Activated T-cell treated with anti-CD3 and anti-CD28 coated beads, Interleukin-2, amount 50 U/mL, for 24 hours (primary cell): ENCODE data around the gene KCNK7.

Experiments used
- DNase-seq: peaks from one replicate; pipeline ENCODE4 v3.0.0-alpha.2; 2020
- H3K27ac Mint-ChIP-seq: 2 replicates; pipeline ENCODE4 v1.8.0; 2020; ENCODE audit warnings: mild to moderate bottlenecking, mixed read lengths
- H3K27me3 Mint-ChIP-seq: 2 replicates; pipeline ENCODE4 v1.8.0; 2020; ENCODE audit warnings: mixed read lengths
- H3K36me3 Mint-ChIP-seq: 2 replicates; pipeline ENCODE4 v1.8.0; 2020; ENCODE audit warnings: low read depth, mixed read lengths
- H3K4me1 Mint-ChIP-seq: 2 replicates; pipeline ENCODE4 v1.8.0; 2020; ENCODE audit warnings: low read depth, mixed read lengths
- H3K4me3 Mint-ChIP-seq: 2 replicates; pipeline ENCODE4 v1.8.0; 2020; ENCODE audit warnings: mild to moderate bottlenecking, moderate library complexity, mixed read lengths
- H3K9me3 Mint-ChIP-seq: 2 replicates; pipeline ENCODE4 v1.8.0; 2020; ENCODE audit warnings: mixed read lengths

The KCNK7 gene

DNA sequence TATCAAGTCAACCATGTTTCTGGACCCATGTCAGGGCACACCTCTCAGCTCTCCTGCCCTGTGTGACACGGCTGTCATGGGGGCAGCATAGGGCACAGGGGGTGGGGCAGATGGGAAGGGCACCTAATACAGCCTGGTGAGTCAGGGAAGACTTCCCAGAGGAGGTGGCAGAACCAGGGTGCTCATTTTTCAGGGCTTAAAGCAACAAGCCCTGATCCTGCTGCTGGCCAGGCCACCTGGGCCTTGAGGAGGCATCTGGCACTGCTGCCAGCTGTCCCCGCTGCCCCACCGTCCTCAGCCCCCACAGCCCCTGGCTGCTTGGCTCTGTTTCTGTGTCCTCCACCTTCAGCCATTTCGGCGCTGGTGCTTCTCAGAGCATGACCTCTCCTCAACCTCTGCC is 14.1 kb upstream of the KCNK7 start:
- no peak for DNase-seq
- H3K4me1 Mint-ChIP-seq: peaks cover 47% of the 10 kb centered on the region
- H3K27ac Mint-ChIP-seq: peak overlapping the region; percentile 91
- H3K4me3 Mint-ChIP-seq: peak overlapping the region; percentile 20
- H3K9me3 Mint-ChIP-seq: no peaks in the 10 kb centered on the region
- peaks cover 84% of the 10 kb centered on the region for H3K36me3 Mint-ChIP-seq
- H3K27me3 Mint-ChIP-seq: no peaks in the 10 kb centered on the region

DNA sequence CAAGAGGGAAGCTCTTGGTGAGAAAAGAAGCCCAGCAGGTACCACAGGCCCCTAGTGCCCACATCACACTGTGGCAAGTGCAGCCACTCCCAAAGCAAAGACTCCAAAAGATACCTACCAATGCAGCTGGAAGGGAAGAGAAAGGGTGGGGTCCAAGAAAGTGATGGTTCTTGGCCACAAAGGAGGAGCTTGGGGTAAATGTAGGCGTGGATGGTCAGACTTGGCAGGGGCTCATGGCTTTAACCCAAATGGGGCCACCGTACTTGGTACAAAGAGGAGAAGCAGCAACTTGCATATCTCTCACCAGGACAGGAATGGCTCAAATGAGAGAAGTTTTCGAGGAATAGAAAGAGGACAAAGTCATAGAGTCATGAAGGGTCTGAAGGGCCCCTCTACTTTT is 13.6 kb upstream of the KCNK7 start:
- peaks cover 85% of the 10 kb centered on the region for H3K36me3 Mint-ChIP-seq
- peaks cover 47% of the 10 kb centered on the region for H3K4me1 Mint-ChIP-seq
- DNase-seq: no peak
- H3K4me3 Mint-ChIP-seq: no peak overlapping the region
- no peaks in the 10 kb centered on the region for H3K27me3 Mint-ChIP-seq
- H3K27ac Mint-ChIP-seq: peak overlapping the region; percentile 91
- H3K9me3 Mint-ChIP-seq: no peaks in the 10 kb centered on the region

DNA sequence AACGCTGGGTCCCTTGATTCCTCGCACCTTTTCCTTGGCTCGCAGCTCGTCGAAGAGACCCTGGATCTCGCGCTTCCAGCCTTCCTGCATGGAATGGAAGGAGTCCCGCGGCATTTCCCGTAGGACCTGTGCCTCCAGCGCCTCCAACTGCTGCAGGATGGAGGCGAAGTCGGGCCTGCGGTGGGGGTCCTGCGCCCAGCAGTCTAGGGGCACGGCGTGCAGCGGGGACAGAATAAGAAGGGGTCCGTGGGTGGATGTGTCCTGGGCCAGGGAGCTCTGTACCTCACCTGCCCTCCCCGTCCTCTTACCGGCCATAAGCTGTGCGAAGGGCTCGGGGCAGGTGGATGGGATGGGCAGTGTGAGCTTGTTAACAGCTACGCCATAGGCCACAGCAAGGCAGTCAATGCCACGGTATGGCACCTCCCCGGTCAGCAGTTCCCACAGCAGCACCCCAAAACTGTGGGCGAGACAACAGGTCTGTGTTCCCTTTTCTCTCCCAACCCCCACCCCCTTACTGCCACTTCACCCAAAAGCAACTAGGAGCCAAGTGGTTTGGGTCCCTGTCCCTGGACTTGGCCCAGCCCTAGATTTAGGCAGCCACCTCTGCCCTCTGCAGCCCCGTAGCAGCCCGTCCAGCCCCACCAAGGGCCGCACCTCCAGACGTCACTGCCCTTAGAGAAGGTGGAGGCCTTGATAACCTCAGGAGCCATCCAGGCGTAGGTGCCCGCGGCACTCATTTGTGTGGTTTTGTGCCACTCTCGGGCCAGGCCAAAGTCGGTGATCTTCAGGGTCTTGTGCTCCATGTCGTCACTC is 12.2 kb upstream of the KCNK7 start:
- Mint-ChIP-seq H3K27me3 (no peaks in the 10 kb centered on the region), H3K27ac (peak overlapping the region; percentile 65), H3K4me1 (peaks cover 42% of the 10 kb centered on the region), H3K36me3 (peaks cover 91% of the 10 kb centered on the region), H3K9me3 (no peaks in the 10 kb centered on the region), H3K4me3 (no peak overlapping the region)
- no peak for DNase-seq

DNA sequence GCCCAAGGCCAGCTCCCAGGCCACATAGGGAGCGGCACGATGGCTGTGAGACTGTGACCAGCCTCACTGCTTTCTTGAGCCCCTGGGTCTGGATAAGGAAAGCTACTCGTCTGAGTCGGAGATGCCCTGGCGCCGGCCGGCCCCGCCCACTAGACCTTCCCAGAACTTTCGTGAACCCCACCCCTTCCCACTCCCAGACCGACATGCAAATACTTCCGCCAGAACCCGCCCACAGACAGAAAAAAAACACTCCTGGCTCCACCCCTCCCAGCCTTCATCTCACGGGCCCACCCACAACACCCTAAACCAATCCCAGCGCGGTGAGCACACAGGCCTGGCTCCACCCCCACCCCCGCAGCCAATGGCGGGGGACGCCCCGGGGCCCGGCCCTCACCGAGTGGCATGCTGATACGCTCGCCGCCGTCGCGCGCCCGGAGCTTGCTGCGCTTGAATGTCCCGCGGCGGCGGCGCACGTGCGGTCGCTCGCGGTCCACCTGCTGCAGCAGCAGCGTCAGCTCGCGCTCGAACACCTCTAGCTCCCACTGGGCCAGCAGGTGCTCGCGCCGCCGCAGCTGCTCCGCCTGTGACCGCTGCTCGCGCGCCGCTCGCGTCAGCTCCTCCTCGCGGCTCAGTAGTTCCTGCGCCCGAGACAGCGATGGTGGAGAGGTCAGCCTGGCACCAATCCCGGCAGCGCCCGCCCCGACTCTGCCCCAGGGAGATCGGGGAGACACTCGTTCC is 11.4 kb upstream of the KCNK7 start:
- H3K27me3 Mint-ChIP-seq: no peaks in the 10 kb centered on the region
- no peaks in the 10 kb centered on the region for H3K9me3 Mint-ChIP-seq
- H3K36me3 Mint-ChIP-seq: peaks cover 90% of the 10 kb centered on the region
- no peak for DNase-seq
- peaks cover 35% of the 10 kb centered on the region for H3K4me1 Mint-ChIP-seq
- no peak overlapping the region for H3K27ac Mint-ChIP-seq
- H3K4me3 Mint-ChIP-seq: no peak overlapping the region

DNA sequence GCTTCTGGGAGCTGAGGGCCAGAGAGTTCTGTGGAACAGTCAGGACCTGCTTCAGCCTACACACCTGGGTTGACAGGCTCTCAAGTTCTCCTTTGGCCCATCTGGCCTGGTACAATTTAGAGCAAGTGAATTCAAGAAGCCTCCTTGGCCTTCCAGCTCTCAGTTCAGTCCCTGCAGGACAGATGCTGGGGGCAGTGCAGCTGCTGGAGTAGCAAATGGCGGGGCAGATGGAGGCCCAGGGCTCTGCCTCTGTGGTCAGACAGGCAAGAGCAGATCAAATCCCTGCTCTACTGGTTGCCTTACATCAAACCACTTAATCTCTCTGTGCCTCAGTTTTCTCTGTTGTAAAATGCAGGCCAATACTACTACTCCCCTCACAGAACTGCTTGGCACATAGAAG is 8.7 kb upstream of the KCNK7 start:
- Mint-ChIP-seq H3K4me3 (no peak overlapping the region), H3K36me3 (peaks cover 79% of the 10 kb centered on the region)

DNA sequence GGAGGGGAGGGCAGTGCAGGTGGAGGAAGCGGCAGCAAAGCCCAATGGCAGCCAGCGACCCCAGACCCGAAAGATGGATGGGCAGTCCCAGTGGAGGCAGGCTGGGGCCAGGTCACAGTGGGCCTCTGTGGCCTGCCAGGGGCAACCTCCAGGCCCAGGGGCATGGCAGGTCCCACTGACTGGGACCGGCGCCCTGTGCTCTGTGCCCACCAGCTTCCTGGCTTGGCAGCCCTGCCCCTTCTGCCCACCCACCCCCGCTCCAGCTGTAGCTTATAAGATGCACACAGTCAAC is 4.3 kb upstream of the KCNK7 start:
- Mint-ChIP-seq H3K36me3 (peaks cover 66% of the 10 kb centered on the region), H3K27me3 (no peaks in the 10 kb centered on the region), H3K4me1 (peaks cover 11% of the 10 kb centered on the region), H3K27ac (no peak overlapping the region), H3K9me3 (no peaks in the 10 kb centered on the region), H3K4me3 (no peak overlapping the region)
- DNase-seq: no peak

More for the DNA sequence above, 8.7 kb upstream of the KCNK7 start:
- Mint-ChIP-seq H3K4me1 (peaks cover 9% of the 10 kb centered on the region), H3K27me3 (no peaks in the 10 kb centered on the region), H3K27ac (peak overlapping the region; percentile 50), H3K9me3 (no peaks in the 10 kb centered on the region)
- DNase-seq: no peak

DNA sequence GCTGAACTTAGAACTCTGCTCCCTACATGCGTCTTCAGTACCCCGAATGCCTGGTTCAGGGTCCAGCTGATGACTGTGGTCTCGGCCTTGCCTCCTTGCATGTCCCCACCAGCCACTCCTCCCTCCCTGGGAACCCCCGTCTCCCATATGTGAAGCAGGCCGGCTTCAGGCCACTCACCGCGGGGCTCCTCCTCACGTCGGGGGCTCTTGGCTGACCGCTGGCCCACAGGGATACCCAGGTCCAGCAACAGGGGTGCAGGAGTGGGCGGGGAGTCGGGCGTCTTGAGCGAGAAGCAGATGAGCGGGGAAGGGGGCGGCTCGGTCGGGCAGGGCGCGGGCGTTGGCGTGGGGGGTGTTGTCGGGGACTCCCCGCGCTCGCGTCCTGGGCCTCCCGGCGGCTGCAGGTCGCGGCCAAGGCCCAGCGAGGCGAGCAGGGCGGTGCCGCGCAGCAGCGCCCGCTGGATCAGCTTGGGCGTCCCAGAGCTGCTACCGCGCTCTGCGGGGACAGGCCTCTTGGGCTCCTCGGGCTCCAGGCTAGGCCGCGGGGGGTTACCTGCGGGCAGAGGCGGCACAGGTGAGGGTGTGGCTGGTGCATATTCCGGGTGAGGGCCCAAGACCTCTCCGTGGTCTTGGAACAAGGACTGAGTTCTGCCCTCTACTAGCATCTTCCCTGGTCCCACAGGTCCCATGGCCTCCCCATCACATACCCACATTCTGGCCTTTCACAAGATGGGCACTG is 3.8 kb upstream of the KCNK7 start:
- peak overlapping the region; percentile 17 for H3K27ac Mint-ChIP-seq
- H3K4me3 Mint-ChIP-seq: no peak overlapping the region
- no peak for DNase-seq
- H3K36me3 Mint-ChIP-seq: peaks cover 60% of the 10 kb centered on the region
- no peaks in the 10 kb centered on the region for H3K9me3 Mint-ChIP-seq
- no peaks in the 10 kb centered on the region for H3K27me3 Mint-ChIP-seq
- peaks cover 12% of the 10 kb centered on the region for H3K4me1 Mint-ChIP-seq

DNA sequence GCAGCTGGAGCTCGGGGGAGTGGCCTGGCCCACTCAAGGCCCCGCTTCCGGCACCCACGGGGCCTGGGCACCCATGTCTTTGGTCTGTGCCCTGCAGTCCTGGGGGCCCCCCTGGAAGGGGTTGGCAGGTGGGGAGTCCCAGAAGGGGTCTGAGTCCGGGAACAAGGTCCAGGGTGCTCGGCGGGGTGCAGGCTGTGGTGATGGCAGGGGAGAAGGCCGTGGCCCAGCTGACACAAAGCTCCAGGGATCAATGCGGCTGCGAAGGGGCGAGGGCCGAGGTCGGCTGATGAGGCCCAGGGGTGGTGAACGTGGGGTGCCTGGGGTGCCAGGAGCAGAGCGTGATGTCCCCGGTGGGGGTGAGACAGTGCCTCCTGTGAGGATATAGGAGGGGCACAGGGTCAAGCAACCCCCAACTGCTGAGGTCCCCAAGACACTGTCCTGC is 2.7 kb upstream of the KCNK7 start:
- H3K36me3 Mint-ChIP-seq: peaks cover 57% of the 10 kb centered on the region

DNA sequence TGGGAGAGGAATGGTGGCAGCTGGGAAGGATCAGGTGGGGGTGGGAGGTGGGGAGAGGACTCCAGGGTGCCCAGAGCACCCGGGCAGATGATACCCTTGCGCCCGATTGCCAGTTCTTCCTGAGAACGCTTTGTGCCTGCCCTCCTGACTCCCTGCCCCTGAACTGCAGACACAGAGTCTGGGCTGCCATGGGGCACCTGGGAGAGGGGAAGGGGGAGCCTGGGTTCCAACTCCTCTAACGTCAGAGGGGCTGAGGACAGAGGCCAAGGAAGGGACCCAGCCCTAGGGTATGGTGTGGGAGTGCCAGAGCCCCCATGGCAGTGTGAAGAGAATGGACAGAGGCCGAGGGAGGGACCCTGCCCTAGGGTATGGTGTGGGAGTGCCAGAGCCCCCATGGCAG is 920 bp upstream of the KCNK7 start:
- Mint-ChIP-seq H3K4me3 (no peak overlapping the region), H3K36me3 (peaks cover 57% of the 10 kb centered on the region), H3K27ac (no peak overlapping the region), H3K4me1 (peaks cover 19% of the 10 kb centered on the region), H3K9me3 (no peaks in the 10 kb centered on the region), H3K27me3 (no peaks in the 10 kb centered on the region)
- DNase-seq: no peak

More for the DNA sequence above, 2.7 kb upstream of the KCNK7 start:
- H3K4me3 Mint-ChIP-seq: no peak overlapping the region
- no peak overlapping the region for H3K27ac Mint-ChIP-seq
- H3K27me3 Mint-ChIP-seq: no peaks in the 10 kb centered on the region
- no peaks in the 10 kb centered on the region for H3K9me3 Mint-ChIP-seq
- no peak for DNase-seq
- H3K4me1 Mint-ChIP-seq: peaks cover 19% of the 10 kb centered on the region

DNA sequence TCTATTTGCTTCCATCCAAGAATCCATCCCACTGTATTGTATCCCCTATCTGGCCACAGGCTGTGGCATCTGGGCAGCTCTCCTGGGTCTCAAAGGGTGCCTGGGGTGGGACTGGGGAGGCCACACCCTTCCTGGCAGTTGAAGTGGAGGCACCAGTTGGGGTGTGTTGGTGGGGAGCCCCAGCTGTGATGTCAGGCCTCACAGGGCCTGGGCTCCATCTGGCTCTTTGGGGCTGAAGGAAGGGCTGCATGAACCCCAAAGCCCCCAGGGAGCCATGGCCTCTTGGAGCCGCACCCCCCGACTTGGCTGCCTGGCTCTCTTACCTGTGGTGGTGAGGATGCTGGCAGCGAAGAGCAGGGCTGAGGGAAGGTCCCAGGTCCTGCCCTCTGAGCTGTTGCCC is 469 bp downstream of the KCNK7 start:
- Mint-ChIP-seq H3K27me3 (no peaks in the 10 kb centered on the region), H3K27ac (peak overlapping the region; percentile 50), H3K4me3 (no peak overlapping the region), H3K4me1 (peaks cover 19% of the 10 kb centered on the region), H3K9me3 (no peaks in the 10 kb centered on the region), H3K36me3 (peaks cover 61% of the 10 kb centered on the region)
- DNase-seq: no peak

DNA sequence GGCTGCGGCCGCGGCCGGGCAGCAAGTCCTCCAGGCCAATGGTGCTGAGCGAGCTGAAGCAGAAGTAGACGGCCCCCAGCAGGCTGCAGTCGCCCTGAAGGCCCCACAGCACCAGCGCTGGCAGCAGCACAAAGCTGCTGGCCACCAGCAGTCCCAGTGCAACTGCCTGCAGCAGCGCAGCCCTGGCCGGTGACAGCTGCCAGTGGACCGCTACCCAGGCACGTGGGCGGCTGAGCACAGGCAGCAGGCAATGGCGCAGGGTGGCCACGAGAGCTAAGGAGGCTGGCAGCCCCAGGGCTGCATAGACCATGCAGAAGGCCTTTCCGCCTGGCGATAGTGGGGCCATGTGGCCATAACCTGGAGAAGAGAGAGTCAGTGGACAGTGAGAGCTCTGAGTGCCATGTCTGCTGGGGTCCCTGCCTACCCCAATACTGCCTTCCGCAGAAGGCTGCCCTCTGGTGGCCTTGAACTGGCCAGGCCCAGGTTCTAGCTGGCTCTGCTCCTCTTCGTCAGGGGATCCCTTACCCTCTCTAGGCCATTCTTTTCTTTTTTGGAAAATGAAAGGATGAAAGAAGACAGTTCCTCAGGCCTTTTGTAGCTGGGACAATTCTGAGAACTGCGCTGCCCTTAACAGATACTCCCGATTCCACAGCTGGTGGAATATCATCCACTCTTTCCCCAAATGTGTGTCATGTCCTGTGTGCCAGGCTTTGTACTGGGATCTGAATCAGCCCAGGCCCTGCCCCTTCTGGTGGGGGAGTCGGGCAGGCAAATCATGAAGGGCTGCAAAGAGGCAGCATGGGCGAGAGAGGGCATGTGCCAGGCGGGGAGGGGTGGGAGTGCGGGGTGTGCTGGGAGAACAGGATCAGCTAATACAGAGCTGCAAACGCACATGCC is 1.8 kb downstream of the KCNK7 start:
- Mint-ChIP-seq H3K27ac (peak overlapping the region; percentile 71), H3K4me1 (peaks cover 30% of the 10 kb centered on the region), H3K4me3 (no peak overlapping the region), H3K9me3 (no peaks in the 10 kb centered on the region), H3K27me3 (no peaks in the 10 kb centered on the region), H3K36me3 (peaks cover 63% of the 10 kb centered on the region)
- DNase-seq: peak; percentile 67

DNA sequence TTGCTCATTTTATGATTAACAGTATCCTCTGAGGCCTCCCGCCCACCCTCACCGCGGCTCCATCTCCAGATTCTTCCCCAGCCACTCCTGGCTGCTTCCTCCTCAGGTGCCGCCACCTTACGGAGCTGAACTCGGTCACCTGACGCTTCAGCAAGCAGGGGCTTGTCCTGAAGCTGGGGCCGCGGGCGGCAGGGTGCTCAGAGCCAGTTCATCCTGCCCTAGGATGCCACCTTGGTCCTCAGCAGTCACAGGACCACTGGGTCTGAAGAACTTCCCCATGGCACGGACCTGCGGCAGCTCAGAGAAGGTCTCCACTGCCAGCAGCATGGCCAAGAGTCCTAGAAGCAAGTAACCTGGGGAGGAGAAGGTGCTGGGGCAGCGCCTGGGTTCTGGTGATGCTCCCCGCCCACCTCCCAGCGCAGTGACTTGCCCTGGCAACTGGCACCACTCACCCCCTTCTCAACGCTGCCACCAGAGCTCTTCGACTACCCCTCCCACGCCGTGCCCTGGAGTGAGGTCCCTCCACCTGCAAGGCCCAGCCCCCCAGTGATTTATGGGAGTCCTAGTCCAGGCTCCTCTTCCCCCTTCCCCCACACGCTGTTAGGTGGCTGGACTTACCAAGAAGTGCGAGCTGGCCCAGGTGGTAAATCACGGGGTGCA is 2.6 kb downstream of the KCNK7 start:
- Mint-ChIP-seq H3K4me1 (peaks cover 38% of the 10 kb centered on the region), H3K9me3 (no peaks in the 10 kb centered on the region), H3K36me3 (peaks cover 63% of the 10 kb centered on the region), H3K27me3 (no peaks in the 10 kb centered on the region), H3K4me3 (no peak overlapping the region), H3K27ac (peak overlapping the region; percentile 57)
- no peak for DNase-seq

DNA sequence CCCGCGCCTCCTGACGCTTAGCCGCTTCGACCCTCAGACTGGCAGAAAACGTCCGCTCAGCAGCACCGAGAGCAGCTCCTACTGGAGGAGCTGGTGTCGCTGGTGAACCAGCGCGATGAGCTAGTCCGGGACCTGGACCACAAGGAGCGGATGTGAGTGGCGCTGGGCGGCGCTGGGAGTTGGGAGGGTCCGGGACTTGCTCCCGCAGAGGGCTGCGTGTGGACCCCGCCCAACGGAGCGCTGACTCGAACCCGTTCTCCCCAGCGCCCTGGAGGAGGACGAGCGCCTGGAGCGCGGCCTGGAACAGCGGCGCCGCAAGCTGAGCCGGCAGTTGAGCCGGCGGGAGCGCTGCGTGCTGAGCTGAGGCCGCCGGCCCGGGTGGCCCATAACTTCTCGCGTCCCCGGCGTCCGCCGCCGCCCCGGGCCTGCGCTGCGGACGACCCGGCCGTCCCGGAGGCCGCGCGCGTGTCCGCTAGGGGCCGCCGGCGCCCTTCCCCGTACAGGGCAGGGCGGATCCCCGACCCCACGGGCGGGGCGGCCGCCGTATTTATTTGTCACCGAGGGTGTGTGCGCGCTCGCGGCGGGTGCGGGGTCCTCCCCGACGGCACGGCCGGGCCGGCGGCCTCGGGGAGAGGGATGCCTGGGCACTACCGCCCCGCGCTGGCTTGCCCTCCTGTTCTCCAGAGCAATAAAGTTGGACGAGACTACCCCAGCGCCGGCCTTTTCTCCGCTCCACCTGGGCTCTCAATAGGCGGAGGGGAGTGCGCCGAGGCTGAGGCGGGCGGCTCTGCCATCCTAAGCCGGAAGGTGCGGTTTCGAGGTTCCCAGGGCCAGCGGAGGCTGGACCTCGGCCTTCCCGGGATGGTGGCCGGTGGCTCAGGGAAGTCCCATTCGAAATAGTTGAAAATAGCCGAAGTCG is 3.4 kb downstream of the KCNK7 start:
- Mint-ChIP-seq H3K27ac (no peak overlapping the region), H3K4me3 (no peak overlapping the region), H3K27me3 (no peaks in the 10 kb centered on the region), H3K9me3 (no peaks in the 10 kb centered on the region), H3K4me1 (peaks cover 45% of the 10 kb centered on the region), H3K36me3 (peaks cover 63% of the 10 kb centered on the region)
- DNase-seq: no peak
